Fibroblast of skin of right biceps (primary cell): ENCODE measurements around the gene DDRGK1.
A peak's percentile ranks its signal among the peaks of the same experiment; 100 is the strongest.

ENCODE experiments used
- DNase-seq: peaks from one replicate; pipeline ENCODE4 v3.0.0-alpha.2; 2013

DDRGK1 gene

DNA sequence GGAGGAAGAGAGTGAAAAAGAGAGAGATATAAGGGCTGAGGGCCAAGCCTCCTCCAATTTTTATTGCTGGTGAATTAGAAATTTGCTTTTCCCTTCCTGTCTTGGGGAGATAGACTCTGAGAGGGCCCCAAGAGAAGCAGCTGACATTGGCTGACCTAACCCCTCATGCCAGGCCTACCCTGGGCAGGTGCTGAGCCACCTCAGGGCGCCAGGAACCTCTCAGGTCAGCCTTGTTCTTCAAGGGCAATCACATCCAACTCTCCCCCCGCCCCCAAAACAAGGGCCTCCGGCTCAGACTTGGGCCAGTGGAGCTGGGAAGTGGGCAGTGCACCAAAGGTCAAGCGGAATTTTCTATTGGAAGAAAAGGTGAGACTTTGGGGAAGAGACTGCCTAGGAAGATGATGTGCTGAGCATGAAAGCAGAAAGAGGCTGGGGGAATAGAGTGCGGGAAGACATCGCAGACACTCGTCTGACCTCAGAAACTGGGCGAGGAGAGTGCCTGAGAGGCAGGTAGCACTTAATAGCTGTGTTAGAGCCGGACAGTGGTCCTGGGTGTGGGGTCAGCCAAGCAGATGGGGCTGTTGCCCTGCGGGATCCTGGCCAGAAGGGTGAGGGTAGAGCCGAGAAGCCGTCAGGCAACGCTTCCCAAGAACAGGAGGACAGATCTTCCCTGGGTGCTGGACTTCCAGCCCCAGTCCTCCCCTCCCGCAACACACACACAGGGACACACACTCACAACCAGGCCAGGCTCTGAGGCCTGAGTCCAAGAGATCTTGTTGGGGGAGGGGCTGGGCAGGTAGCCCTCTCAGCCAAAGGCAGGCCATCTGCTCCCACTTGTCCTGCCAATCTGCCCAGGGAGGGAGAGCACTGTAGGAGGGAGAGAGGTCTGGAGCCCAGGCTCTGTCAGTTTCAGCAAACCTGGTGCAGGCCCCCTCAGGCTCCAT, 41.1 kb downstream of the DDRGK1 start:
- DNase-seq, result no peak

DNA sequence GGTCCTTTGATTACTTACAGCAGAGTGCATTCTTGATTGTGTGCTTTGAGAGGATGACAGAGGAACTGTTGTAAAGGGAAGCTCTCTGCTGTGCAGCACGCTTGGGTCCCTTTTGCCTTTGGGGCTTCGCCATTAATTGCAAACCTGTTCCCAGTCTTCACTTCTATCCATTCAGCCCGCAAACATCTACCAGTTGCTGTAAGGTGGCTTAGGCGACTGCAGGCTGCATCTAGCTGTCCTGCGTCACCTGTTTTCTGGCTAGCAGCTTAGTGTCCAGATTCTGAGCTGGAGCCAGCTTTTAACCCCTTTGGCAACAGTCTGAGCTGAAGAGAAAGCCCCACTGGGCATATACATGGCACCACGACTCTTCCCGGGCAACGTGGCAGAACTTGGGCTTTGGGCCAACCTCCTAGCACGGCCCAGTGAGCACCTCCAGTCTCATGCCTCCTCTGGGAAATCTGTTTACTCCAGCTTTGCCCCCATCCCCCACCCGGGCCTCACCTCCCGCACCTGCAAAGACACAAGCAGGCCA, 42.3 kb downstream of the DDRGK1 start:
- no peak for DNase-seq

DNA sequence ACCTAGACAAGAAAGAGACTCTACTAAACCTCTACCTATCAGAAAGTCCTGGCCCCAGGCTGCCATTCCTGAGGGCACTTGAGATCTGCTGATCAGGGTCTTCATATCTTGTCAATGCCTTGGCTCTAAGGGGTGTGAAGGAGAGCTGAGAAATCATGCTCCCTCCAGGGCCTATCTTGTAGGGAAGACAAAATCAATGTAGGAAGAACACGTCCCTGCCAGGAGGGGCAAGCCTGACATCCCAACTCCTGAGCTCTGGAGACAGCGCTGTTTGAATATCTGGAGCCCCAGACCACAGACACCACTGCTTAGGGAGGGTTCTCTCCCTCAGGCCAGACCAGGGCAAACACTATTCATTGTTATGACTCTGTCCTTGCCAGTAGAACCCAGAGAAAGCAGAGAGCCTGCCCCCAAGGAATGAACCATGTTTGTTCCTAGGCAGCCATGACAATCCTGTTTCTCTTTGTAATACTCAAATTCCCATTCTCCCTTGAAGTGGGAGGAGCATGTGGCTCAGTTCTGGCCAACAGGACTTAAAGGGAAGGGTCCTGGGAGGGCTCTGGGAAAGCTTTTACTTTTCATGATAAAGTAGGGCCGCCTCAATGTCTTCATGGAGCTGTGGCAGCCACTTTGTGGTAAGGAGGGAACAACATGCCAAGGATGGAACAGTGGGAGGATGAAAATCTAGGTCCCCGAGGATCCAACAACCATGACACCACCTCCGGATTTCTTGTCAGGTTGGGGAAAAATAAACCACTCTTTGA, 43.0 kb downstream of the DDRGK1 start:
- no peak for DNase-seq

DNA sequence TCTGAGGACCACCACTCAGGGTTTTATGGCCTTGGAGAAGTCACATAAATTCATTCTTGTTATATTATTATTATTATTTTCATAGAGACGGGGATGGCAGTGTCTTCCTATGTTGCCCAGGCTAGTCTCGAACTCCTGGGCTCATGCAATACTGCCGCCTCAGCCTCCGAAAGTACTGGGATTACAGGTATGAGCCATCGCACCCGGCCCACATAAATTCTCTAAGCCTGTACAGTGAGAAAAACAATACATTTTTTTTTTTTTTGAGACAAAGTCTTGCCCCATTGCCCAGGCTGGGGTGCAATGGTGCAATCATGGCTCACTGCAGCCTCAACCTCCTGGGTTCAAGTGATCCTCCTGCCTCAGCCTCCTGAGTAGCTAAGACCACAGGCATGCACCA, 44.1 kb downstream of the DDRGK1 start:
- no peak for DNase-seq

DNA sequence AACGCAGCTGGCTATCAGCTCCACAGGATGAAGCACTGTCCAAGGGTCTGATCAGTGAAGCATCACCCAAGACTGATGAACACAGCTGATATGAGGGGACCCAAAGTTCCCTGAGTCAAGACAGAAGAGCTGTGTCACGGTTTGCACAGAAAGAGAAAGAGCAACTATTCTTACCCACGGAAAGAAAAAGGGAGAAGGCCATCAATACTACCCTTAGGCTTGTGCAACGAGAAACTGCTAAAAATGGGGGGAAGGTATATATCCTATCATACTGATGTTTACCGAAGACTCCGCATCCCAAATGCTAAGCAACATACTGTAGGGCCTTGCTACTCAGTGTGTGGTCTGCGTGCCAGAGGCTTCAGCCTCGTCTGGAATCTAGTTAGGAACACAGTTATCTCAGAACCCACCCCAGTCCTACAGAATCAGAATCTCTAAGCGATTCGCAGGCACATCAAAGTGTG, 45.5 kb downstream of the DDRGK1 start:
- DNase-seq, result peak; percentile 18

DNA sequence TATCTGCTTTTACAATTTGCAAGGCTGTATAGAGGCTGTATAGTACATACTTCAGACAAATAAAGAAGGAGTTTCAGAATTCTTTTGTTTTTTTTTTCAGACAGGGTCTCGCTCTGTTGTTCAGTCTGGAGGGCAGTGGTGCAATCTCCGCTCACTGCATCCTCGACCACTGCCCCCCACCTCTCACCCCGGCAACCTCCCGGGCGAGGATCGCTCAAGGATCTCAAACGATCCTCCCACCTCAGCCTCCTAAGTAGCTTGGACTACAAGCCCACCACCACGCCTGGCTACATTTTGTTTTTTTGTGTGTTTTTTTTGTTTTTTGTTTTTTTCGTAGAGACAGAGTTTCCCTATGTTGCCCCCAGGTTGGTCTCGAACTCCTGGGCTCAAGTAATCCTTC, 46.7 kb downstream of the DDRGK1 start:
- DNase-seq, result no peak

DNA sequence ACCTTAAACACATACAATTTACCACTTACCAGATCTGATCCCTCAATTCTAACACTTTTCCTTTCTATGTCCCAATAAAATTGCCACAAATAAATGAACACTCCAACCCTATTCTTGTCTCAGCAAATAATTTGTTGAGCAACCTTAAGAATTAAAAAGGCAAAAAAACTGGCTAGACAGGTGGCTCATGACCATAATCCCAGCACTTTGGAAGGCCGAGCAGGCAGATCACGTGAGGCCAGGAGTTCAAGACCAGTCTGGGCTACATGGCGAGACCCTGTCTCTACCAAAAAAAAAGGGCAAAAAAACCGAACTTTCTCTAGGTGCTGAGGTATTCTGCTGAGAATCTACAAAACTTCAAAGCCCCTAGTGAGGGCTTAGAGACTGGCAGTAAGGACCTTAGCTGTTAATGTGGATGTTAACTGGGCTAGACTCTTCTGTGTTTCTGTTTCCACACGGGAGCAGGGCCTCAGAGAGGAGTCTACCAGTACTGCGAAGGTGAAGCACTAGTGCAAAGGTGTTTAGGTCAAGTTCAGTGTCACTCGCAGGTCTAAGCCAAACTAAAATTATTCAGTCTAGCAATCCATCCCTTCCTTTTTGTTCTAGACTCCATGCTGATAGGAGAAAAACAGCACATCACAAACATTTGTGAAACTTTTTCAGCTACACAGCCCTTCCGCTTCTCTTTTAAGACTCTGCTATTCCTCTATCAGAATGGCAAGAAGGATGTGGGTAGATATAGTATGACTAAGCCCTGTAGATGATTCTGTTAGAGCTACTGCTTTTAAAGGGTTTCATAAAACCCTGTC, 47.5 kb downstream of the DDRGK1 start:
- DNase-seq, result no peak

DNA sequence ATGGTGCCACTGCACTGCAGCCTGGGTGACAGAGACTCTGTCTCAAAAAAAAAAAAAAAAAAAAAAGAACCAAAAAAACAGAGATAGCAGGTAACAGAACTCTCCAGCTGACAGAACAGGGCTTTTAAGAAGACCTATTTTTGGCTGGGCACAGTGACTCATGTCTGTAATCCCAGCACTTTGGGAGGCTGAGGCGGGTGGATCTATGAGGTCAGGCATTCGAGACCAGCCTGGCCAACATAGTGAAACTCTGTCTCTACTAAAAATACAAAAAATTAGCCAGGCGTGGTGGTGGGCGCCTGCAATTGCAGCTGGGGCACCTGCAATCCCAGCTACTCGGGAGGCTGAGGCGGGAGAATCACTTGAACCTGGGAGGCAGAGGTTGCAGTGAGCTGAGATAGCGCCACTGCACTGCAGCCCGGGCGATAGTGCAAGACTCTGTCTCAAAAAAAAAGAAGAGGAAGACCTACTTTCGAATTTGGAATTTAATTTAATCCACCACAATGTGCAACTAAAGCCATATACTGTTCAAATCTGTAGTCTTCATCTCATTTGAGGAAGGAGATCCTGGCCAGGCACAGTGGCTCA, 52.3 kb downstream of the DDRGK1 start:
- peak; percentile 10 for DNase-seq

DNA sequence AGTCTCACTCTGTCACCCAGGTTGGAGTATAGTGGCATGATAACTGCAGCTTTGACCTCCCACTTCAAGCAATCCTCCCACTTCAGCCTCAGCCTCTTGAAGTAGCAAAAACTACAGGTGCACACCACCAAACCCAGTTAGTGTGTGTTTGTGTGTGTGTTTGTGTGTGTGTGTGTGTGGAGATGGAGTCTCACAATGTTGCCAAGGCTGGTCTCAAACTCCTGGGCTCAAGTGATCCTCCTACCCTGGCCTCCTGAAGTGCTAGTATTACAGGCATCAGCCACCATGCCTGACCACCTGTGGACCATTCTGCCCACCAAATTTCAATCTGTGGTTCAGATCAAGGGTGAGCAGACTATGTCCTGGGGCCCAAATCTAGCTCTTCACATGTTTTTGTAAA, 53.6 kb downstream of the DDRGK1 start:
- DNase-seq, result no peak

DNA sequence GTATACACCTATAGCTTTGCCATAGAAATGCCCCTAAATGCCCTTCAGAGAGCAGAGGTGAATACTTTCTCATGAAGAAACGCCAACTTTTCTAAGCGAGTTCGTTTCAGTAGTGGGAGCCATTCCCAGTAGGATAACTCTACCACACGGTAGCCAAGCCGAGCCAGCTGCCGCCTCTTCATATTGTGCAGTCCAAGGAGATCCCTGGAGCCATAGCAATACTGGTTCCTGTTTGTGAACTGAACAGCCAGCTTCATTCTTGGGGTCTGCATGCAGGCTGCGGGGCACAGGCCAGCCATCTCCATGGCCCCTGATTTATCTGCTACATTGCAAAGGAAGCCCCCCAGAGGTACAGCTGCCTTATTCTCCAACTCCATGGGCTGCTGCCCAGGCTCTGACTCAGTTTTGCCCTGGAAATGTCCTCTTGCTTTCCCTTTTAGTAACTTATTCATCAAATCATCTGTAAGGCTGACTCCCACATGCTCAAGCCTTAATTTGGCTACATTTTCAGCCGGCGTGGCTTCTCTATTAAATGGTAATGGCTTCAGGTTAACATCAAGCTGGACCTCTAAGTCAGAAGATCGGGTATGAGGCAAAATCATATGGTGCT, 57.6 kb downstream of the DDRGK1 start:
- no peak for DNase-seq

DNA sequence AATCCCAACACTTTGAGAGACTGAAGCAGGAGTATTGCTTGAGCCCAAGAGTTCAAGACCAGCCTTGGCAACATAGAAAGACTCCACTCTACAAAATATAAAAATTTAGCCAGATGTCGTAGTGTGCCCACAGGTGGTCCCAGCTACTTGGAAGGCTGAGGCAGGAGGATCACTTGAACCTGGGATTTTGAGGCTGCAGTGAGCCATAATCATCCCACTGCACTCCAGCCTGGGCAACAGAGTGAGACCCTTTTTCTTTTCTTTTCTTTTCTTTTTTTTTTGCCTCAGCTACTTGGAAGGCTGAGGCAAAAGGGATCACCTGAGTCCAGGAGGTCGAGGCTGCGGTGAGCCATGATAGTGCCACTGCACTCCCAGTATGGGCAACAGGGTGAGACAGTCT, 62.7 kb downstream of the DDRGK1 start:
- DNase-seq, result no peak
